Measurements from ENCODE around the gene GK2.

- TF ChIP-seq CTCF (conservative IDR thresholded peaks at IDR 0.05) (no peak), EZH2 (IDR thresholded peaks at IDR 0.05; ENCODE audit: low read depth) (no peak)
Measured at GRCh38 chr4:79413032-79413885, 5.2 kb upstream of the GK2 start.

Data from PC-9 (cell line).